Erythroblast (primary cell): Measurements from ENCODE around the gene FRMPD2.

Experiments used
- GATA1 ChIP-seq: IDR thresholded peaks from 2 replicates; pipeline ENCODE4 v1.6.1; 2011; ENCODE audit warnings: low read depth, mild to moderate bottlenecking, control low read depth, low read length, moderate library complexity
- POLR2A ChIP-seq: IDR thresholded peaks from 2 replicates; pipeline ENCODE4 v1.6.1; 2011; ENCODE audit warnings: mild to moderate bottlenecking, low read length

- TF ChIP-seq POLR2A (no peak), GATA1 (no peak)
These were observed 11.2 kb upstream of the FRMPD2 start for GRCh38 chr10:48285710-48286109.
